Stomach (tissue), 4 donors: ENCODE results near the gene GPBAR1.

Experiments
- EP300 ChIP-seq: sonication (generic); formaldehyde crosslinking; IDR thresholded peaks from one replicate; pipeline ENCODE4 v1.6.1; 2017; ENCODE audit warnings: antibody characterized with exemption
- POLR2AphosphoS5 ChIP-seq, 3 donors: sonication (generic); formaldehyde crosslinking; IDR thresholded peaks; one replicate each; pipeline ENCODE4 v1.6.1; 2016; ENCODE audit warnings: antibody characterized with exemption in 3 of 3
- TF ChIP-seq, protein P1 (sequence below), 7 experiments: fragments of 450-650 bp in 4 of 7; fragments of 200-600 bp in 3 of 7; sonication (generic) in 3 of 7; IDR thresholded peaks; one replicate each; pipeline ENCODE4 v1.5.1; 2016 to 2019; ENCODE audit warnings: antibody characterized with exemption in 7 of 7, control low read depth in 2 of 7, mild to moderate bottlenecking in 1 of 7

DNA sequence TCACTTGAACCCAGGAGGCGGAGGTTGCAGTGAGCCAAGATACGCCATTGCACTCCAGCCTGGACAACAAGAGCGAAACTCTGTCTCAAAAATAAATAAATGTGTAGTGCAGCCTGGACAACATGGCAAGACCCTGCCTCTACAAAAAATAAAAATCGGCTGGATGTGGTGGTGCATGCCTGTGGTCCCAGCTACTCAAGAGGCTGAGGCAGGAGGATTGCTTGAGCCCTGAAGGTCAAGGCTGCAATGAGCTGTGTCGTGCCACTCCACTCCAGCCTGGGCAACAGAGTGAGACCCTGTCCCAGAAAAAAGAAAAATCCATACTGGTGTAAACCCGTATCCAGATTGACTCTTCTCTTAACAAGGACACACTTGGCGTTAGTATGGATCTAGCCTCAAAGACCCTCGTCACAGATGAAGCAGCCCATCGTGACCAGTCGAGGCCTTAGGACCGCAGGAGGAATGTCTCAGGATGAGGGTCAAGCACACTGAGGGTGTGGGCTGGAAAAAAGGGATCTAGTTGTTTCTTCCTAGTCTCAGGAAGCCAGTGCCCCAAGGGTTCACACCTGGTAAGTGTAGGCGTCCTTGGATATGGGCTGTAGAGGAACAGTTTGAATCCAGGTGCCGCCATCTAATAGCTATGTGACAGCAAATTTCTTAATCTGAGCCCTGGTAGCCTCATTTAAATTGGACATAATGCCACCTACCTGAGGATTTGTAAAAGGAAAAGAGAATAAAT lies 4.0 kb upstream of the GPBAR1 start:
- TF ChIP-seq, protein P1, sequence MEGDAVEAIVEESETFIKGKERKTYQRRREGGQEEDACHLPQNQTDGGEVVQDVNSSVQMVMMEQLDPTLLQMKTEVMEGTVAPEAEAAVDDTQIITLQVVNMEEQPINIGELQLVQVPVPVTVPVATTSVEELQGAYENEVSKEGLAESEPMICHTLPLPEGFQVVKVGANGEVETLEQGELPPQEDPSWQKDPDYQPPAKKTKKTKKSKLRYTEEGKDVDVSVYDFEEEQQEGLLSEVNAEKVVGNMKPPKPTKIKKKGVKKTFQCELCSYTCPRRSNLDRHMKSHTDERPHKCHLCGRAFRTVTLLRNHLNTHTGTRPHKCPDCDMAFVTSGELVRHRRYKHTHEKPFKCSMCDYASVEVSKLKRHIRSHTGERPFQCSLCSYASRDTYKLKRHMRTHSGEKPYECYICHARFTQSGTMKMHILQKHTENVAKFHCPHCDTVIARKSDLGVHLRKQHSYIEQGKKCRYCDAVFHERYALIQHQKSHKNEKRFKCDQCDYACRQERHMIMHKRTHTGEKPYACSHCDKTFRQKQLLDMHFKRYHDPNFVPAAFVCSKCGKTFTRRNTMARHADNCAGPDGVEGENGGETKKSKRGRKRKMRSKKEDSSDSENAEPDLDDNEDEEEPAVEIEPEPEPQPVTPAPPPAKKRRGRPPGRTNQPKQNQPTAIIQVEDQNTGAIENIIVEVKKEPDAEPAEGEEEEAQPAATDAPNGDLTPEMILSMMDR (IDR thresholded peaks at IDR 0.05), result no peak
- no peak for TF ChIP-seq EP300
- TF ChIP-seq POLR2AphosphoS5 (IDR thresholded peaks at IDR 0.05), result no peak
